ENCODE results near the gene FCN3. TPM values are rescaled to one million over a fixed set of nuclear protein-coding genes. Genes with fewer than 3 reads are reported as not detected.

Gene FCN3
- total and polyA plus RNA-seq, 4 experiments from 2014 or later = not detected

- Histone ChIP-seq H3K36me3 (ENCODE audit: insufficient read depth, low read length) (no peaks in the 10 kb centered on the region), H3K4me1 (ENCODE audit: insufficient read depth, low read length) (peaks cover 2% of the 10 kb centered on the region), H3K9me3 (ENCODE audit: control insufficient read depth in 1 of 2, low read length in 2 of 2) (no peaks in the 10 kb centered on the region), H3K27ac (ENCODE audit: low read depth, low read length) (no peak overlapping the region), H3K27me3 (ENCODE audit: insufficient read depth, low read length) (no peaks in the 10 kb centered on the region), H3K4me3 (ENCODE audit: low read length in 2 of 2) (no peak overlapping the region)
- ChIA-PET CTCF (ENCODE audit: partially characterized antibody) (interaction anchor here (0.7 to 2.0 kb wide), 6 partner anchors 15 to 91 kb away, joined by 3 to 9 read pairs (median 4); no protein-coding TSS in a partner anchor), POLR2A (ENCODE audit: partially characterized antibody) (interaction anchor here (0.6 kb wide), 1 partner anchor 412 kb away, joined by 4 read pairs; no protein-coding TSS in a partner anchor)
- H3K36me3 Mint-ChIP-seq = no peaks in the 10 kb centered on the region
- intact Hi-C loops (cut with micrococcal nuclease) = no loop called here
- no peak for DNase-seq
- peaks cover 0 to 12% (median 6%) of the 10 kb centered on the region in 4 donors for H3K4me1 Mint-ChIP-seq
- H3K4me3 Mint-ChIP-seq = no peak overlapping the region
- no peaks in the 10 kb centered on the region for H3K9me3 Mint-ChIP-seq
- H3K27me3 Mint-ChIP-seq = no peaks in the 10 kb centered on the region
- peak overlapping the region in 3 of 7 donors; percentile 21 to 70 (median 38) for H3K27ac Mint-ChIP-seq
These were observed 2.4 kb downstream of the FCN3 start for GRCh38 chr1:27372022-27372807.

DNA sequence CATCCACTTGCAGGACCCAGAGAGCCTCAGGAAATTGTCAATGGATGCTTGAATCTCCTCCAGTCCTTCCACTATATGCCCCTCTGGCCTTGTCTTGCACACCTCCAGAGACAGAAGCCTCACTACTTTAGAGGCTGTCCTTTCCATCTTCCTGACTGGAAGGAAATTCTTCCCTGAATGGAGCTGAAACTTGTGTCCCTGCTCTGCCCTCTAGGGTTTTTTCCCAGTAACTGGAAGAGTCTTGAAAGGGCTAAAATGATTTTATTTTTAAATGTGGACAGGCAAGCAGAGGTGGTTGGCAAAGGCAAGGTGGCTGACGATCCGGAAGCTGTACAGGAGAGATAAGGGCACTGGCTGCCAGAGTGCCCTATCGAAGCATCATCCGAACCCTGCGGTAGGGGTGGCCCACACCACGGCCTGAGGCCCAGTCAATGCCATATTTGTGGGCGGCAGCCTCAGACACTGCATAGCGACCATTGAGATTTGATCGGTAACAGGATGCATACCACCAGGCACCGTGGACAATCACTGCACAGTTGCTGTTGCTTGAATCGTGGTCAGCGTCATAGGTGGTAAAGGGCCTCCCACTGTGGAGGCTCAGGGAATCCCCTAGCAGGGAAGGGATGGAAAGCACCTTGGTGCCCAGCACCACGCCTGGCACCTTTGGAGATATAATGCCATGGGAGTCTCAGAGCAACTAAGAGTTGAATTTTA is 5.6 kb downstream of the FCN3 start:
- no peaks in the 10 kb centered on the region for H3K27me3 ChIP-seq (ENCODE audit: insufficient read depth, low read length)
- ChIA-PET POLR2A (ENCODE audit: partially characterized antibody) (interaction anchor here (1.4 kb wide), 1 partner anchor 12 kb away, joined by 4 read pairs; no protein-coding TSS in a partner anchor), CTCF (ENCODE audit: partially characterized antibody) (interaction anchor here (0.7 to 8.4 kb wide), 7 partner anchors 11 to 75 kb away, joined by 3 to 54 read pairs (median 5); no protein-coding TSS in a partner anchor)
- no peak overlapping the region for H3K4me3 ChIP-seq (ENCODE audit: low read length in 2 of 2)
- no peaks in the 10 kb centered on the region for H3K9me3 ChIP-seq (ENCODE audit: control insufficient read depth in 1 of 2, low read length in 2 of 2)
- Mint-ChIP-seq H3K4me1 (peaks cover 12 to 37% (median 24%) of the 10 kb centered on the region in 4 donors), H3K27me3 (no peaks in the 10 kb centered on the region), H3K27ac (peak overlapping the region in 2 of 7 donors; percentile 21 to 37), H3K4me3 (no peak overlapping the region), H3K9me3 (no peaks in the 10 kb centered on the region), H3K36me3 (no peaks in the 10 kb centered on the region)
- H3K4me1 ChIP-seq (ENCODE audit: insufficient read depth, low read length) = peaks cover 18% of the 10 kb centered on the region
- no peak for DNase-seq
- no peaks in the 10 kb centered on the region for H3K36me3 ChIP-seq (ENCODE audit: insufficient read depth, low read length)
- no peak overlapping the region for H3K27ac ChIP-seq (ENCODE audit: low read depth, low read length)
- intact Hi-C loops (cut with micrococcal nuclease) = no loop called here

DNA sequence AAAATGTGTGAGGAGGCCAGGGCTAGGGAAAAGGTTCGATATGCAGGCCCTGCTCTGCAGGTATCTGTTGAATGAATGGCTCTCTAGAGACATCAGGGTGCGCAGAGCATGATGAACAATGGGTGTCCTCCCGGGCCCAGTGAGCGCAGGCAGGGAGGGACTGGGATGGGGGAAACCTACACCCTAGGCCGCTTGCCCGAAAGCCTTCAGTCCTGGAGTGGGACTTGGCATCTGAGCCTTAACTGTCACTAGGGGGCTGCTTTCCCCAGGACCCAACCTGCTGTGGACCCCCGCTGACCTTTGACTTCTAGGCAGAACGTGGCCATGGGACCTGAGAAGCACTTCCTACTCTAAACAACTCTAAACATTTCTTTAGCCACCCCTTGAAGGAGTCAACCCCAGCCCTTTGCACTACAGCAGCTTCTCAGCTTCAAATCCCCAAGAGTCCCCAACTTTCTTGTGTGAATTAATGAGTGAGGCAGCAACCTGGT is 7.4 kb downstream of the FCN3 start:
- H3K4me1 ChIP-seq (ENCODE audit: insufficient read depth, low read length) = peaks cover 18% of the 10 kb centered on the region
- peaks cover 13 to 47% (median 25%) of the 10 kb centered on the region in 4 donors for H3K4me1 Mint-ChIP-seq
- no peak for DNase-seq
- H3K27ac ChIP-seq (ENCODE audit: low read depth, low read length) = no peak overlapping the region
- peak overlapping the region in 6 of 7 donors; percentile 6 to 79 (median 52) for H3K27ac Mint-ChIP-seq
- no peaks in the 10 kb centered on the region for H3K9me3 ChIP-seq (ENCODE audit: control insufficient read depth in 1 of 2, low read length in 2 of 2)
- H3K27me3 ChIP-seq (ENCODE audit: insufficient read depth, low read length) = no peaks in the 10 kb centered on the region
- H3K36me3 Mint-ChIP-seq = no peaks in the 10 kb centered on the region
- intact Hi-C loops (cut with micrococcal nuclease) = no loop called here
- CTCF ChIA-PET (ENCODE audit: partially characterized antibody) = interaction anchor here (0.9 to 8.4 kb wide), 11 partner anchors 9 to 190 kb away, joined by 3 to 54 read pairs (median 8); no protein-coding TSS in a partner anchor
- peak overlapping the region; percentile 71 to 88 (median 80) for H3K4me3 Mint-ChIP-seq
- no peaks in the 10 kb centered on the region for H3K36me3 ChIP-seq (ENCODE audit: insufficient read depth, low read length)
- no peaks in the 10 kb centered on the region for H3K9me3 Mint-ChIP-seq
- H3K27me3 Mint-ChIP-seq = no peaks in the 10 kb centered on the region
- POLR2A ChIA-PET (ENCODE audit: partially characterized antibody) = interaction anchor here (2.1 to 3.0 kb wide), 5 partner anchors 10 to 44 kb away, joined by 9 to 25 read pairs (median 15); partner anchors contain the start of gene SYTL1
- peak overlapping the region in 1 of 2 donors; percentile 35 for H3K4me3 ChIP-seq (ENCODE audit: low read length in 2 of 2)

DNA sequence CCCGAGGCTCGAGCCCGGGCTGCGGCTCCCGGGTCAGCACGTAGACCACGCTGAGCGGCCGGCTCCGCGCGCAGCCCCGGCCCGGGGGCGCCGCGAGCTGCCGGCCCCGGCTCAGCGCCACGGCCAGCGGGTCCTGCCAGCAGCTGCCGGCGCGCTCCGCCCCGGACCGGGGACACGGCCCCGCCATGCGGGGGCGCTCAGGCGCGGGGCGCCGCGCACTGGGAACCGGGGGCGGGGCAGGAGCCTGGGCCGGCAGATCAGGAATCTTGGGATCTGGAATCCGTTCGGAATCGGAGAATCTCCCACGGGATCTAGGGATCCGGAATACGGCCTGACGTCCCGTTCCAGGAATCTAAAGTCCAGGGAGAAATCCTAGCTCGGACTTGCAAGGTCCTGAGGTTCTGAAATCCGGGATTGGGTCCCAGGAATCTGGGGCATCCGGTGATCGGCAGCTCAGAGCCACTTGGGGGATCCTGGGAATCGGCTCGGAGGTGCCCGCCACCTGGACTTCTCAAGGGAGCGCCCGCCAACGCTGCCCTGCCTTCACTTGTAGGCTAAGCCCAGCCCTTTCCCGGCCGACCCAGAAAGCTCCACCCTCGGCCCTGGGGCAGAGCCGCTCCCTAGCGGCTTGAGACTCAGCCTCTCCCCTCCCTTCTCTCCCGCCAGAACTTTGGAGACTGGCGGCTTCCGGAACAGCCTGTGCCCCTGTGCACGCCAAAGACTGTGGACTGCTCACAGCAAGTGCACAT is 8.0 kb downstream of the FCN3 start, which contains the start of gene MAP3K6:
Gene MAP3K6 (minus strand): TSS at position 551 of the 749 bp plus-strand sequence. CDS start 364 bp downstream, at position 187.
- H3K9me3 Mint-ChIP-seq = no peaks in the 10 kb centered on the region
- POLR2A ChIA-PET (ENCODE audit: partially characterized antibody) = interaction anchor here (0.8 to 3.0 kb wide), 10 partner anchors 9 to 296 kb away, joined by 3 to 25 read pairs (median 10); partner anchors contain the start of gene SYTL1
- H3K27ac Mint-ChIP-seq = peak within 1 kb of the TSS; percentile 19 to 88 (median 77)
- H3K4me1 ChIP-seq (ENCODE audit: insufficient read depth, low read length) = peaks cover 18% of the 10 kb centered on the region
- no peaks in the 10 kb centered on the region for H3K27me3 Mint-ChIP-seq
- no peaks in the 10 kb centered on the region for H3K27me3 ChIP-seq (ENCODE audit: insufficient read depth, low read length)
- no peaks in the 10 kb centered on the region for H3K36me3 ChIP-seq (ENCODE audit: insufficient read depth, low read length)
- no peaks in the 10 kb centered on the region for H3K9me3 ChIP-seq (ENCODE audit: control insufficient read depth in 1 of 2, low read length in 2 of 2)
- H3K4me3 Mint-ChIP-seq = peak within 1 kb of the TSS; percentile 86 to 94 (median 88)
- intact Hi-C loops (cut with micrococcal nuclease) = no loop called here
- H3K4me1 Mint-ChIP-seq = peaks cover 13 to 50% (median 25%) of the 10 kb centered on the region in 4 donors
- H3K27ac ChIP-seq (ENCODE audit: low read depth, low read length) = peak within 1 kb of the TSS; percentile 51
- CTCF ChIA-PET (ENCODE audit: partially characterized antibody) = interaction anchor here (0.9 to 8.4 kb wide), 12 partner anchors 11 to 190 kb away, joined by 3 to 54 read pairs (median 5); no protein-coding TSS in a partner anchor
- peak in 4 of 5 donors; percentile 29 to 46 (median 38) for DNase-seq
- H3K36me3 Mint-ChIP-seq = no peaks in the 10 kb centered on the region
- peak within 1 kb of the TSS; percentile 36 to 54 for H3K4me3 ChIP-seq (ENCODE audit: low read length in 2 of 2)

GRCh38 chr1:27366113-27366410 is 8.6 kb downstream of the FCN3 start:
- intact Hi-C loops (cut with micrococcal nuclease) = no loop called here
- peak overlapping the region in 6 of 7 donors; percentile 65 to 88 (median 82) for H3K27ac Mint-ChIP-seq
- H3K27ac ChIP-seq (ENCODE audit: low read depth, low read length) = peak overlapping the region; percentile 51
- H3K4me1 Mint-ChIP-seq = peaks cover 13 to 50% (median 25%) of the 10 kb centered on the region in 4 donors
- H3K4me3 ChIP-seq (ENCODE audit: low read length in 2 of 2) = peak overlapping the region; percentile 36 to 54
- no peaks in the 10 kb centered on the region for H3K36me3 ChIP-seq (ENCODE audit: insufficient read depth, low read length)
- H3K9me3 Mint-ChIP-seq = no peaks in the 10 kb centered on the region
- peak overlapping the region; percentile 86 to 94 (median 88) for H3K4me3 Mint-ChIP-seq
- H3K27me3 Mint-ChIP-seq = no peaks in the 10 kb centered on the region
- POLR2A ChIA-PET (ENCODE audit: partially characterized antibody) = interaction anchor here (0.5 to 3.0 kb wide), 12 partner anchors 9 to 464 kb away, joined by 3 to 25 read pairs (median 8); partner anchors contain the start of gene SYTL1
- CTCF ChIA-PET (ENCODE audit: partially characterized antibody) = interaction anchor here (0.6 to 8.4 kb wide), 14 partner anchors 10 to 69 kb away, joined by 3 to 54 read pairs (median 4); no protein-coding TSS in a partner anchor
- peaks cover 18% of the 10 kb centered on the region for H3K4me1 ChIP-seq (ENCODE audit: insufficient read depth, low read length)
- H3K9me3 ChIP-seq (ENCODE audit: control insufficient read depth in 1 of 2, low read length in 2 of 2) = no peaks in the 10 kb centered on the region
- no peaks in the 10 kb centered on the region for H3K36me3 Mint-ChIP-seq
- peak; percentile 53 to 80 (median 57) for DNase-seq
- no peaks in the 10 kb centered on the region for H3K27me3 ChIP-seq (ENCODE audit: insufficient read depth, low read length)

DNA sequence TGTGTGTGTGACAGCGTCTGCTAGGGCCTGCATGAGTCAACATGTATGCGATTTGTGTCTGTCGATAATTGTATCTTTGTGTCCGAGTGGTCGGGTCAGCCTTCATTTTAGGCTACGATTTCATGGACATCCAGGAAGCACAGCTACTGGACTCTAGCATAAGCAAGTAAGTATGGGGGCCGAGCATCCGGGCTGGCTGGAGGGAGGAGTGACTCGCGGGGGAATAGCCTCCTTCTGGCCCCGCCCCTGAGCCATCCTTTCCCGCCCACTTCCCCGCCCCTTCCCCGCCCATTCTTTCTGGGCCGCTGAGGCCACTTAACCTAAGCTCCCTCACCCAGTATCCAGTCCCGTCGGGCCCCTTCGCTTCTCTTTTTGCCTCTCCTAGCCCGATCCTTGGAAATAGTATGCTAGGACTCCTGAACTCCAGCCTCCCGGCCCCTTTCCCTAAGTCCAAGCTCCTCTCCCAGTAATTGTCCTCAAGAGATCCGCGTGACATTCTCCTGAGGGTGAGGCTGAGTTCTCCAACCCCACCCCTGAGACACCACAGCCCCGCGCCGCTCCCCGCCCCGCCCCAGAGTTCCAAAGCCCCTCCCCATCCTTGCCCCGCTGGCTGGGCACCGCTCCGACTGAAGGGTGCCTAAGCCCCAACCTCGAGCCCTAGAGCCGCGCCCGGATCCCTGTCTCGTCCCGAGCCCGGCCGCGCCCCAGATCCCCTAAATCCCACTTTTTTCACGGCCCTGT is 9.1 kb downstream of the FCN3 start:
- peaks cover 13 to 52% (median 25%) of the 10 kb centered on the region in 4 donors for H3K4me1 Mint-ChIP-seq
- H3K36me3 Mint-ChIP-seq = no peaks in the 10 kb centered on the region
- Histone ChIP-seq H3K4me3 (ENCODE audit: low read length in 2 of 2) (peak overlapping the region; percentile 36 to 54), H3K27ac (ENCODE audit: low read depth, low read length) (peak overlapping the region; percentile 51), H3K9me3 (ENCODE audit: control insufficient read depth in 1 of 2, low read length in 2 of 2) (no peaks in the 10 kb centered on the region), H3K27me3 (ENCODE audit: insufficient read depth, low read length) (no peaks in the 10 kb centered on the region), H3K4me1 (ENCODE audit: insufficient read depth, low read length) (peaks cover 18% of the 10 kb centered on the region), H3K36me3 (ENCODE audit: insufficient read depth, low read length) (no peaks in the 10 kb centered on the region)
- H3K9me3 Mint-ChIP-seq = no peaks in the 10 kb centered on the region
- DNase-seq = peak; percentile 65 to 76 (median 67)
- intact Hi-C loops (cut with micrococcal nuclease) = loop anchor here (1.0 to 2.0 kb wide), 2 partner anchors 8 to 23 kb away; no protein-coding TSS in a partner anchor
- H3K27ac Mint-ChIP-seq = peak overlapping the region; percentile 49 to 88 (median 77)
- ChIA-PET POLR2A (ENCODE audit: partially characterized antibody) (interaction anchor here (0.5 to 3.0 kb wide), 12 partner anchors 8 to 465 kb away, joined by 3 to 25 read pairs (median 8); partner anchors contain the start of gene SYTL1), CTCF (ENCODE audit: partially characterized antibody) (interaction anchor here (0.6 to 8.4 kb wide), 13 partner anchors 10 to 68 kb away, joined by 3 to 54 read pairs (median 4); no protein-coding TSS in a partner anchor)
- peak overlapping the region; percentile 86 to 94 (median 88) for H3K4me3 Mint-ChIP-seq
- no peaks in the 10 kb centered on the region for H3K27me3 Mint-ChIP-seq

Data from CD4-positive, alpha-beta memory T cell (primary cell).